Endothelial cell of umbilical vein (primary cell): ENCODE data around the gene NAT10. TPM values are rescaled to one million over a fixed set of nuclear protein-coding genes. Genes with fewer than 3 reads are reported as not detected.

Source experiments
- BruUV-seq: library from RNA; stranded (reverse); fragments of 400-500 nt; replicated peaks from 2 replicates; lab custom pipeline; 2021; lab: Mats Ljungman, UMichigan
- CTCF ChIA-PET: fragments of 300-600, 350-600 bp; sonication (Branson Sonifier 250); formaldehyde crosslinking; loops from one replicate; lab custom pipeline; 2021; ENCODE audit warnings: antibody characterized with exemption, inconsistent platforms; lab: Charles Lee
- POLR2A ChIA-PET: fragments of 300-600, 350-600 bp; sonication (Branson Sonifier 250); formaldehyde crosslinking; loops from one replicate; lab custom pipeline; 2021; ENCODE audit warnings: antibody characterized with exemption, inconsistent platforms; lab: Charles Lee
- DNase-seq: peaks from one replicate; pipeline ENCODE4 v3.0.0-alpha.2; 2011; ENCODE audit warnings: low read depth, low spot score
- FAIRE-seq: peaks from 2 replicates; lab custom pipeline; 2011; peaks lifted over from hg19 to GRCh38; lab: Jason Lieb, UNC
- H2AFZ ChIP-seq: 2 replicates; pipeline ENCODE4 v1.6.0; 2012; ENCODE audit warnings: low read depth, low read length, control low read depth, inconsistent platforms
- H3K27ac ChIP-seq: 2 replicates; pipeline ENCODE4 v1.5.1; 2011; ENCODE audit warnings: low read depth, mild to moderate bottlenecking, control low read depth, low read length, moderate library complexity; ENCODE audit not compliant: insufficient read depth
- H3K27me3 ChIP-seq, 2 experiments: 2 replicates each; pipeline versions ENCODE4 v1.6.0 to v1.6.1; 2011; ENCODE audit warnings: low read length in 2 of 2, mixed read lengths in 1 of 2; ENCODE audit not compliant: control insufficient read depth in 2 of 2, insufficient read depth in 2 of 2
- H3K36me3 ChIP-seq, 2 experiments: 2 replicates in 1 of 2; 3 replicates in 1 of 2; pipeline ENCODE4 v1.5.1; 2011; ENCODE audit warnings: low read length in 2 of 2, mild to moderate bottlenecking in 1 of 2, moderate library complexity in 1 of 2; ENCODE audit not compliant: control insufficient read depth in 2 of 2, insufficient read depth in 2 of 2; ENCODE audit errors: extremely low read depth in 1 of 2
- H3K4me1 ChIP-seq: 3 replicates; pipeline ENCODE4 v1.5.1; 2011; ENCODE audit warnings: mild to moderate bottlenecking, low read length; ENCODE audit not compliant: control insufficient read depth, insufficient read depth; ENCODE audit errors: extremely low read depth
- H3K4me2 ChIP-seq: 2 replicates; pipeline ENCODE4 v1.6.1; 2011; ENCODE audit warnings: low read length, control low read depth, mixed read lengths; ENCODE audit not compliant: insufficient read depth
- H3K4me3 ChIP-seq, 3 experiments: fragments of 200-600 bp in 1 of 3; sonication (generic), shearing (Covaris generic) in 1 of 3; replicated peaks in 1 of 3; 2 replicates each; pipeline ENCODE4 v1.5.1; 2011 to 2016; ENCODE audit warnings: control low read depth in 3 of 3, low read length in 3 of 3, mild to moderate bottlenecking in 2 of 3, inconsistent platforms in 1 of 3, low read depth in 1 of 3, moderate library complexity in 1 of 3; ENCODE audit not compliant: insufficient read depth in 1 of 3
- H3K79me2 ChIP-seq: 2 replicates; pipeline ENCODE4 v1.6.0; 2012; ENCODE audit warnings: low read length, inconsistent platforms; ENCODE audit not compliant: control insufficient read depth, insufficient read depth
- H3K9ac ChIP-seq: replicated peaks from 2 replicates; pipeline ENCODE3; 2011; ENCODE audit warnings: low read length, control low read depth; ENCODE audit not compliant: insufficient read depth; ENCODE audit errors: extremely low read depth
- H3K9me1 ChIP-seq: replicated peaks from 3 replicates; pipeline ENCODE4 v1.6.0; 2011; ENCODE audit warnings: mild to moderate bottlenecking, low read length; ENCODE audit not compliant: control insufficient read depth, insufficient read depth; ENCODE audit errors: extremely low read depth
- H3K9me3 ChIP-seq: replicated peaks from 2 replicates; pipeline ENCODE4 v1.5.1; 2012; ENCODE audit warnings: low read length, inconsistent platforms; ENCODE audit not compliant: control insufficient read depth, insufficient read depth
- H4K20me1 ChIP-seq: replicated peaks from 2 replicates; pipeline ENCODE3; 2011; ENCODE audit warnings: mild to moderate bottlenecking, low read length; ENCODE audit not compliant: control insufficient read depth, insufficient read depth; ENCODE audit errors: extremely low read depth
- EZH2 ChIP-seq: IDR thresholded peaks from 2 replicates; pipeline ENCODE4 v1.6.1; 2012; ENCODE audit warnings: borderline replicate concordance, low read depth, mild to moderate bottlenecking, moderate library complexity, low read length, inconsistent platforms; ENCODE audit not compliant: severe bottlenecking
- FOS ChIP-seq: IDR thresholded peaks from 2 replicates; pipeline ENCODE4 v1.6.1; 2011; ENCODE audit warnings: mild to moderate bottlenecking, low read length, moderate library complexity, borderline replicate concordance; ENCODE audit not compliant: insufficient read depth
- GATA2 ChIP-seq: IDR thresholded peaks from 2 replicates; pipeline ENCODE4 v1.7.0; 2011; ENCODE audit warnings: low read depth, mild to moderate bottlenecking, moderate library complexity, mixed read lengths, low read length; ENCODE audit not compliant: insufficient read length, insufficient read depth
- JUN ChIP-seq: IDR thresholded peaks from 2 replicates; pipeline ENCODE4 v1.6.1; 2011; ENCODE audit warnings: borderline replicate concordance, low read depth; ENCODE audit not compliant: insufficient read length, insufficient read depth
- MYC ChIP-seq: IDR thresholded peaks from one replicate; pipeline ENCODE4 v1.6.1; 2011; ENCODE audit warnings: mild to moderate bottlenecking, low read depth, low read length
- POLR2A ChIP-seq: IDR thresholded peaks from 2 replicates; pipeline ENCODE4 v1.6.1; 2012; ENCODE audit warnings: low read depth, mild to moderate bottlenecking, control low read depth, low read length
- POLR2AphosphoS5 ChIP-seq: IDR thresholded peaks from 2 replicates; pipeline ENCODE4 v1.6.1; 2012; ENCODE audit warnings: low read depth, mild to moderate bottlenecking, control low read depth, low read length, moderate library complexity; ENCODE audit not compliant: insufficient read depth
- dilution Hi-C: fragments of 300-500 bp; cut with MboI; formaldehyde crosslinking; loops from one replicate; pipeline ENCODE4 v1.15.0; 2019; ENCODE audit warnings: low sequenced_read_pairs; ENCODE audit not compliant: extremely low pct_ligation_motif_present
- intact Hi-C: fragments of 100-400 bp; cut with micrococcal nuclease; formaldehyde crosslinking; loops from one replicate; pipeline ENCODE4 v1.10.0; 2022
- polyA plus RNA-seq, 4 experiments: library from polyadenylated mRNA; depleted of rRNA in 3 of 4; stranded (reverse) in 3 of 4; unstranded in 1 of 4; fragments of >200 nt; gene quantifications; 2 replicates each; pipeline versions ENCODE4 v1.2.1 to v1.2.3, GENCODE V29; 2011 to 2012; ENCODE audit warnings: missing spikeins in 1 of 4
- total RNA-seq: library from RNA; stranded (reverse); gene quantifications from 2 replicates; pipeline ENCODE4 v1.2.3, GENCODE V29; 2021
- TF ChIP-seq, protein P1 (sequence below): IDR thresholded peaks from 2 replicates; pipeline ENCODE4 v1.6.1; 2011; ENCODE audit not compliant: insufficient read depth, insufficient read length
- TF ChIP-seq, protein P2 (sequence below), 2 donors: IDR thresholded peaks; 1 replicate in 1 of 2; 2 replicates in 1 of 2; pipeline ENCODE4 v1.5.1; 2011; ENCODE audit warnings: low read length in 2 of 2, mild to moderate bottlenecking in 2 of 2, moderate library complexity in 2 of 2, control low read depth in 1 of 2, inconsistent platforms in 1 of 2, low read depth in 1 of 2; ENCODE audit not compliant: insufficient read depth in 1 of 2; ENCODE audit errors: extremely low read depth in 1 of 2

NAT10 gene
- total and polyA plus RNA-seq, 2 donors (not counting 3 experiments of a cell fraction or from before 2014, with no cell fraction given), result 32.0 to 57.6 TPM

DNA sequence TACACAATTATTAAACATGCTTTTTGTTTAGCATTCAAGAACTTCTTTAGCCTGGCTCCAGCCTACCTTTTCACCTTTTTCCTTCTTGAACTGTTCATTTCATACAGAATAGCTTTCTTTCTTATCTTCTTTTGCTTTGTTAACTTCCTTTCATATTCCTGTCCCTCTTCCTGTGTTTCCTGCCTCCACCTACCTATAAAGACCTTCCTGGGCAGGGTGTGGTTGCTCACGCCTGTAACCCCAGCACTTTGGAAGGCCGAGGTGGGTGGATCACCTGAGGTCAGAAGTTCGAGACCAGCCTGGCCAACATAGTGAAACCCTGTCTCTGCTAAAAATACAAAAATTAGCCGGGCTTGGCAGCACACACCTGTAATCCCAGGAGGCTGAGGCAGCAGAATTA lies 31.0 kb upstream of the NAT10 start:
- dilution Hi-C loops, result no loop called here
- Histone ChIP-seq H3K4me2 (peak overlapping the region; percentile 10), H3K36me3 (peaks cover 14 to 49% of the 10 kb centered on the region in 2 experiments), H3K9me3 (no peaks in the 10 kb centered on the region), H4K20me1 (peaks cover 31% of the 10 kb centered on the region), H3K9ac (no peak overlapping the region), H3K27me3 (no peaks in the 10 kb centered on the region), H2AFZ (no peak overlapping the region), H3K4me1 (peaks cover 32% of the 10 kb centered on the region), H3K4me3 (no peak overlapping the region), H3K9me1 (no peaks in the 10 kb centered on the region), H3K79me2 (peaks cover 91% of the 10 kb centered on the region), H3K27ac (peak overlapping the region; percentile 25)
- ChIA-PET POLR2A (interaction anchor here (1.3 kb wide), 1 partner anchor 11 kb away, joined by 3 read pairs; no protein-coding TSS in a partner anchor), CTCF (interaction anchor here (1.4 to 5.2 kb wide), 7 partner anchors 9 to 266 kb away, joined by 3 to 36 read pairs (median 6); no protein-coding TSS in a partner anchor)
- FAIRE-seq (no peak), DNase-seq (no peak)
- BruUV-seq, result no TSS peak
- TF ChIP-seq GATA2, result no peak
- intact Hi-C loops, result no loop called here

DNA sequence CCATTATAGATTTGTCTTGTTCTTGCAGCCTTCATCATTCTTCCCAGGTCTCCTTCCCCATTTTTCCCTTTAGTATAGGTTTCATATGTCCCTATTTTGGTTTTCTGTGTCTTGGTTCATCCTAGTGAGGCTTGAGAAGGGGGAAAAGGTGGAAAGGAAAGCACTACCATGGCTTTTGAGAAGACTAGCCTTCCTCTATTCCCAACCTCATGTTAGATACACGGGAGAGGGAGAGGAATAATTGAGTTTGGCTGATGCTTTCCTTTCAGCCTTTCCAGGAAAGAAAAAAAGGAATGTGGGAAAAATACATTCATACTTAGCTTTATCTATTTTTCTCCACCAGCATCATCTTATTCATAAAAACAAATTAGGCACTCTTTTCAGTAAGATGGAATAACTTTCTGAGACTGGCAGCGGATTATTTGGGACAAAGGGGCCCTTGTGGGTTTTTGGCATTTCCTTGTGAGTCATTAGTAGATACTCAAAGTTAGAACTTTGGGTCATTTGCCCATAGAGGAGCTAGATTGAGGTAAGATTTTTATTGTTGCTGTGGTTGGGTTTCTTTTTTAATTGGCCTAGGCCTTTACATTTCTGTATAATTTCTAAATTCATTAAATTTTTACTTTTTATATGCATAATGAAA lies 30.1 kb upstream of the NAT10 start:
- Histone ChIP-seq H3K4me1 (peaks cover 30% of the 10 kb centered on the region), H3K9me1 (no peaks in the 10 kb centered on the region), H3K27ac (peak overlapping the region; percentile 25), H2AFZ (no peak overlapping the region), H3K79me2 (peaks cover 88% of the 10 kb centered on the region), H3K9me3 (no peaks in the 10 kb centered on the region), H4K20me1 (peaks cover 25% of the 10 kb centered on the region), H3K27me3 (no peaks in the 10 kb centered on the region), H3K4me2 (peak overlapping the region; percentile 60), H3K36me3 (peaks cover 14 to 57% of the 10 kb centered on the region in 2 experiments), H3K9ac (no peak overlapping the region), H3K4me3 (no peak overlapping the region)
- CTCF ChIA-PET, result interaction anchor here (1.0 to 5.2 kb wide), 12 partner anchors 8 to 267 kb away, joined by 3 to 36 read pairs (median 5); partner anchors contain the start of gene CAPRIN1
- FAIRE-seq, result no peak
- TF ChIP-seq JUN (peak; percentile 47), GATA2 (peak; percentile 72), POLR2AphosphoS5 (no peak), FOS (peak; percentile 48), POLR2A (no peak), EZH2 (no peak), MYC (no peak)
- TF ChIP-seq, protein P1, sequence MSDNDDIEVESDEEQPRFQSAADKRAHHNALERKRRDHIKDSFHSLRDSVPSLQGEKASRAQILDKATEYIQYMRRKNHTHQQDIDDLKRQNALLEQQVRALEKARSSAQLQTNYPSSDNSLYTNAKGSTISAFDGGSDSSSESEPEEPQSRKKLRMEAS, result no peak
- TF ChIP-seq, protein P2, sequence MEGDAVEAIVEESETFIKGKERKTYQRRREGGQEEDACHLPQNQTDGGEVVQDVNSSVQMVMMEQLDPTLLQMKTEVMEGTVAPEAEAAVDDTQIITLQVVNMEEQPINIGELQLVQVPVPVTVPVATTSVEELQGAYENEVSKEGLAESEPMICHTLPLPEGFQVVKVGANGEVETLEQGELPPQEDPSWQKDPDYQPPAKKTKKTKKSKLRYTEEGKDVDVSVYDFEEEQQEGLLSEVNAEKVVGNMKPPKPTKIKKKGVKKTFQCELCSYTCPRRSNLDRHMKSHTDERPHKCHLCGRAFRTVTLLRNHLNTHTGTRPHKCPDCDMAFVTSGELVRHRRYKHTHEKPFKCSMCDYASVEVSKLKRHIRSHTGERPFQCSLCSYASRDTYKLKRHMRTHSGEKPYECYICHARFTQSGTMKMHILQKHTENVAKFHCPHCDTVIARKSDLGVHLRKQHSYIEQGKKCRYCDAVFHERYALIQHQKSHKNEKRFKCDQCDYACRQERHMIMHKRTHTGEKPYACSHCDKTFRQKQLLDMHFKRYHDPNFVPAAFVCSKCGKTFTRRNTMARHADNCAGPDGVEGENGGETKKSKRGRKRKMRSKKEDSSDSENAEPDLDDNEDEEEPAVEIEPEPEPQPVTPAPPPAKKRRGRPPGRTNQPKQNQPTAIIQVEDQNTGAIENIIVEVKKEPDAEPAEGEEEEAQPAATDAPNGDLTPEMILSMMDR (IDR thresholded peaks at IDR 0.05; ENCODE audit: extremely low read depth in 1 of 2, insufficient read depth in 1 of 2, low read depth in 1 of 2, low read length in 2 of 2), result no peak
- peak; percentile 40 for DNase-seq
- intact Hi-C loops (loop anchor here (1.0 kb wide), 1 partner anchor 78 kb away; no protein-coding TSS in a partner anchor), dilution Hi-C loops (no loop called here)
- no TSS peak for BruUV-seq
- POLR2A ChIA-PET, result interaction anchor here (1.3 kb wide), 1 partner anchor 12 kb away, joined by 3 read pairs; no protein-coding TSS in a partner anchor
